ENCODE results near the gene LRRC15. TPM values are rescaled to one million over a fixed set of nuclear protein-coding genes. Genes with fewer than 3 reads are reported as not detected.

The LRRC15 gene
- total and polyA plus RNA-seq, 3 experiments from 2014 or later = not detected

- peak overlapping the region; percentile 73 for H3K4me3 ChIP-seq (ENCODE audit: low read length)
- peaks cover 0 to 5% (median 0%) of the 10 kb centered on the region in 3 donors for H3K36me3 Mint-ChIP-seq
- H3K27me3 ChIP-seq (ENCODE audit: insufficient read depth, low read length, poor library complexity, severe bottlenecking) = peaks cover 23% of the 10 kb centered on the region
- peak overlapping the region in 6 of 7 donors; percentile 11 to 87 (median 54) for H3K4me3 Mint-ChIP-seq
- H3K27me3 Mint-ChIP-seq = peaks cover 33 to 64% of the 10 kb centered on the region in 2 donors
- H3K27ac Mint-ChIP-seq = no peak overlapping the region
- peaks cover 12% of the 10 kb centered on the region for H3K4me1 ChIP-seq (ENCODE audit: insufficient read depth, low read length)
- no peaks in the 10 kb centered on the region for H3K36me3 ChIP-seq (ENCODE audit: insufficient read depth, low read length)
- ChIA-PET CTCF (interaction anchor here (0.9 to 5.6 kb wide), 21 partner anchors 8 to 1499 kb away, joined by 3 to 72 read pairs (median 5); no protein-coding TSS in a partner anchor), POLR2A (no interaction called here)
- no peak for DNase-seq
- no peak overlapping the region for H3K27ac ChIP-seq (ENCODE audit: low read depth, low read length)
- peaks cover 0 to 10% (median 8%) of the 10 kb centered on the region in 5 donors for H3K9me3 Mint-ChIP-seq
- H3K9me3 ChIP-seq (ENCODE audit: low read length) = no peaks in the 10 kb centered on the region
- peaks cover 10 to 17% (median 11%) of the 10 kb centered on the region in 3 donors for H3K4me1 Mint-ChIP-seq
Measured at GRCh38 chr3:194315965-194316361, 53.6 kb downstream of the LRRC15 start.

GRCh38 chr3:194315088-194315964 is 54.2 kb downstream of the LRRC15 start:
- peaks cover 23% of the 10 kb centered on the region for H3K27me3 ChIP-seq (ENCODE audit: insufficient read depth, low read length, poor library complexity, severe bottlenecking)
- peaks cover 0 to 10% (median 8%) of the 10 kb centered on the region in 5 donors for H3K9me3 Mint-ChIP-seq
- H3K27ac ChIP-seq (ENCODE audit: low read depth, low read length) = no peak overlapping the region
- H3K36me3 ChIP-seq (ENCODE audit: insufficient read depth, low read length) = no peaks in the 10 kb centered on the region
- DNase-seq = peak; percentile 67 to 79 (median 77)
- peak overlapping the region; percentile 59 to 87 (median 79) for H3K4me3 Mint-ChIP-seq
- CTCF ChIA-PET = interaction anchor here (0.9 to 5.6 kb wide), 21 partner anchors 8 to 1498 kb away, joined by 3 to 72 read pairs (median 5); no protein-coding TSS in a partner anchor
- H3K4me3 ChIP-seq (ENCODE audit: low read length) = peak overlapping the region; percentile 73
- peaks cover 10 to 17% (median 11%) of the 10 kb centered on the region in 3 donors for H3K4me1 Mint-ChIP-seq
- peaks cover 31 to 67% of the 10 kb centered on the region in 2 donors for H3K27me3 Mint-ChIP-seq
- peak overlapping the region in 2 of 8 donors; percentile 25 to 35 for H3K27ac Mint-ChIP-seq
- no peaks in the 10 kb centered on the region for H3K9me3 ChIP-seq (ENCODE audit: low read length)
- peaks cover 12% of the 10 kb centered on the region for H3K4me1 ChIP-seq (ENCODE audit: insufficient read depth, low read length)
- POLR2A ChIA-PET = no interaction called here
- peaks cover 0 to 5% (median 0%) of the 10 kb centered on the region in 3 donors for H3K36me3 Mint-ChIP-seq

- no peak overlapping the region for H3K27ac ChIP-seq (ENCODE audit: low read depth, low read length)
- no peak for DNase-seq
- H3K36me3 Mint-ChIP-seq = peaks cover 0 to 5% (median 0%) of the 10 kb centered on the region in 3 donors
- H3K4me1 ChIP-seq (ENCODE audit: insufficient read depth, low read length) = peaks cover 12% of the 10 kb centered on the region
- H3K4me1 Mint-ChIP-seq = peaks cover 10 to 17% (median 11%) of the 10 kb centered on the region in 3 donors
- peak overlapping the region; percentile 25 to 79 (median 76) for H3K4me3 Mint-ChIP-seq
- no peak overlapping the region for H3K4me3 ChIP-seq (ENCODE audit: low read length)
- peaks cover 23% of the 10 kb centered on the region for H3K27me3 ChIP-seq (ENCODE audit: insufficient read depth, low read length, poor library complexity, severe bottlenecking)
- ChIA-PET POLR2A (no interaction called here), CTCF (interaction anchor here (1.0 to 5.6 kb wide), 3 partner anchors 14 to 649 kb away, joined by 3 to 72 read pairs (median 3); no protein-coding TSS in a partner anchor)
- H3K9me3 ChIP-seq (ENCODE audit: low read length) = no peaks in the 10 kb centered on the region
- H3K27me3 Mint-ChIP-seq = peaks cover 27 to 68% of the 10 kb centered on the region in 2 donors
- H3K27ac Mint-ChIP-seq = no peak overlapping the region
- no peaks in the 10 kb centered on the region for H3K36me3 ChIP-seq (ENCODE audit: insufficient read depth, low read length)
- H3K9me3 Mint-ChIP-seq = peaks cover 0 to 8% (median 6%) of the 10 kb centered on the region in 5 donors
Measured at GRCh38 chr3:194314388-194315068, 55.0 kb downstream of the LRRC15 start.

DNA sequence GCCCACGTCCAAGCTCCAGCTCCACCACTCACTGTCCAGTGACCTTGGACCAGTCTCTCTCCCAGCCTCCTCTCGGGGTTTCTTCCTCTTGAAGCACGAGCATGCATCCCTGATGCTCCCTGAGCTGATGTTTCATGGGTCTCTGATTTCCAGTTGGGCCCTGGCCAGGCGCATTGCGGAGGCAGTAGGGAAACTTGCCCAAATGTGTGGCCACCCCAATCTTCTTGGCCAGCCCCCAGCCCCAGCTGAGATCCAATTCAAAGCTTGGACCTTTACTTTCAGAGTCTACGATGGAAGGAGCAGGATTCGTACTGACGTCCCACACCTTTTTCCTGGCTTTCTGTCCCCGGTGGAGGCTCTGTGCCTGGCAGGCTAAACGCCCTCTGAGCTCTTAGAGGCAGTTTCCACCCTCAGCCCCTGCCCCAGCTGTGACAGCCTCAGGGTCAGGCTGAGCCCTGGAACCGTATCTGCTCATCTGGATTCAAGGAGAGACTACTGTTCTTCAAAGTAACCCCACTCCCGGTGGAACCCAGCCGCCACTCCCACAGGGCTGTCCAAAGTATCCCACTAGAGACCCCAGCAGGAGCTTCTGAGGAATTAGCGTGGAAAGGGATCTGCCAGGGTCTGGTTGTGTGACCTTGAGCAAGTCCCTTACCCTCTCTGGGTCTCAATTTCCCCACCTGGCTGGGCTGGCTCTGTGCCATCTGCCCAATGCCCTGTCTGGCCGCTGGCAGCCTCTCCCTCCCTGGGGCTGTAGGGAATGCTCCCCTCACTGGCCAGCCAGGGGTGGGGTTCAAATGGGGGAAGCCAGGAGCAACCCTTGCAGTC is 55.8 kb downstream of the LRRC15 start:
- Histone ChIP-seq H3K27ac (ENCODE audit: low read depth, low read length) (no peak overlapping the region), H3K4me1 (ENCODE audit: insufficient read depth, low read length) (peaks cover 12% of the 10 kb centered on the region), H3K4me3 (ENCODE audit: low read length) (no peak overlapping the region), H3K36me3 (ENCODE audit: insufficient read depth, low read length) (no peaks in the 10 kb centered on the region), H3K27me3 (ENCODE audit: insufficient read depth, low read length, poor library complexity, severe bottlenecking) (peaks cover 20% of the 10 kb centered on the region), H3K9me3 (ENCODE audit: low read length) (no peaks in the 10 kb centered on the region)
- H3K4me3 Mint-ChIP-seq = peak overlapping the region in 1 of 7 donors; percentile 25
- H3K27me3 Mint-ChIP-seq = peaks cover 24 to 64% of the 10 kb centered on the region in 2 donors
- POLR2A ChIA-PET = no interaction called here
- H3K9me3 Mint-ChIP-seq = peaks cover 0 to under 1% (median 0%) of the 10 kb centered on the region in 5 donors
- H3K36me3 Mint-ChIP-seq = no peaks in the 10 kb centered on the region
- no peak for DNase-seq
- H3K4me1 Mint-ChIP-seq = peaks cover 10 to 17% (median 15%) of the 10 kb centered on the region in 3 donors
- CTCF ChIA-PET = interaction anchor here (1.0 to 5.6 kb wide), 5 partner anchors 9 to 648 kb away, joined by 3 to 72 read pairs (median 3); no protein-coding TSS in a partner anchor
- no peak overlapping the region for H3K27ac Mint-ChIP-seq

GRCh38 chr3:194312743-194313281 is 56.7 kb downstream of the LRRC15 start:
- no peak overlapping the region for H3K4me3 ChIP-seq (ENCODE audit: low read length)
- Mint-ChIP-seq H3K9me3 (no peaks in the 10 kb centered on the region), H3K4me3 (no peak overlapping the region), H3K4me1 (peaks cover 10 to 17% (median 17%) of the 10 kb centered on the region in 3 donors), H3K27ac (peak overlapping the region in 1 of 8 donors; percentile 28), H3K36me3 (no peaks in the 10 kb centered on the region), H3K27me3 (peaks cover 25 to 66% of the 10 kb centered on the region in 2 donors)
- H3K27me3 ChIP-seq (ENCODE audit: insufficient read depth, low read length, poor library complexity, severe bottlenecking) = peaks cover 20% of the 10 kb centered on the region
- peaks cover 16% of the 10 kb centered on the region for H3K4me1 ChIP-seq (ENCODE audit: insufficient read depth, low read length)
- ChIA-PET POLR2A (no interaction called here), CTCF (interaction anchor here (1.4 to 5.6 kb wide), 3 partner anchors 8 to 647 kb away, joined by 3 to 72 read pairs (median 3); no protein-coding TSS in a partner anchor)
- H3K36me3 ChIP-seq (ENCODE audit: insufficient read depth, low read length) = no peaks in the 10 kb centered on the region
- no peak overlapping the region for H3K27ac ChIP-seq (ENCODE audit: low read depth, low read length)
- DNase-seq = no peak
- no peaks in the 10 kb centered on the region for H3K9me3 ChIP-seq (ENCODE audit: low read length)

DNA sequence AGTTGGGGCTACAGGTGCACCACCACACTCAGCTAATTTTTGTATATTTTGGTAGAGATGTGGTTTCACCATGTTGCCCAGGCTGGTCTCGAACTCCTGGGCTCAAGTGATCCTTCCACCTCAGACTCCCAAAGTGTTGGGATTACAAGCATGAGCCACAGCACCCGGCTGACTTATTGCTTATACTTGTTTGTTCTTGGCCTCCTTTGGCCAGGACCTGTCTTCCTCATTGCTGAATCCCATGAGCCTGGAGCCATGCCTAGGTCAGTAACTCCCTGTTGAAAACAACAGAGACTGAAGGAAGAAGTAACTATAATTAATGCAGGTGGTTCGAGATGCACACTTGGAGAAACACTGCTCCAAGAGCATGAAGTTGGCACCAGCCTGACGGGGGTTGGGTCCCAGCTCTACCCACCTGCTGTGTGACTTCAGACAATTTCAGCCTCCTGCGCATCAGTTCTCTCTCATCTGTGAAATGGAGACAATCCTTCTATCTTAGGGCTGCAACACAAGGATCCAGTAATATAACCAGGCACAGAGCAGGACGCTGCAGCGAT is 57.3 kb downstream of the LRRC15 start:
- peaks cover 21% of the 10 kb centered on the region for H3K4me1 ChIP-seq (ENCODE audit: insufficient read depth, low read length)
- peaks cover 17% of the 10 kb centered on the region for H3K27me3 ChIP-seq (ENCODE audit: insufficient read depth, low read length, poor library complexity, severe bottlenecking)
- Mint-ChIP-seq H3K27me3 (peaks cover 24 to 64% of the 10 kb centered on the region in 2 donors), H3K4me3 (no peak overlapping the region), H3K27ac (no peak overlapping the region), H3K4me1 (peaks cover 14 to 23% (median 22%) of the 10 kb centered on the region in 3 donors), H3K9me3 (no peaks in the 10 kb centered on the region), H3K36me3 (no peaks in the 10 kb centered on the region)
- DNase-seq = no peak
- POLR2A ChIA-PET = no interaction called here
- no peak overlapping the region for H3K27ac ChIP-seq (ENCODE audit: low read depth, low read length)
- H3K4me3 ChIP-seq (ENCODE audit: low read length) = no peak overlapping the region
- no peaks in the 10 kb centered on the region for H3K36me3 ChIP-seq (ENCODE audit: insufficient read depth, low read length)
- H3K9me3 ChIP-seq (ENCODE audit: low read length) = no peaks in the 10 kb centered on the region
- CTCF ChIA-PET = interaction anchor here (5.6 kb wide), 1 partner anchor 647 kb away, joined by 72 read pairs; no protein-coding TSS in a partner anchor

DNA sequence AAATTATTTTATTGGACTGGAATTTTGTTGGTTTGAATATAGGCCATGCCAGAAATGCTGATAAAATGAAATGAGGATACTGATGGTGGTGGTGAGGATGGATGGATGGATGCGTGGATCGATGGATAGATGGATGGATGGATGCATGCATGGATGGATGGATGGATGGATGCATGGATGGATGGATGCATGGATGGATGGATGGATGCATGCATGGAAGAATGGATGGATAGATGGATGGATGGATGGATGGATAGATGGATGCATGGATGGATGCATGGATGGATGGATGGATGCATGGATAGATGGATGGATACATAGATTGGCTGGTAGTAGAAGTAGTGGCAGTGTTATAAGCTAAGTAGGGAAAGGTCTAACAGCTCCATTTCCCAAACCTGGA is 58.5 kb downstream of the LRRC15 start:
- DNase-seq = no peak
- Mint-ChIP-seq H3K36me3 (no peaks in the 10 kb centered on the region), H3K27ac (no peak overlapping the region), H3K4me1 (peaks cover 24 to 30% (median 29%) of the 10 kb centered on the region in 3 donors), H3K27me3 (peaks cover 19 to 53% of the 10 kb centered on the region in 2 donors), H3K9me3 (no peaks in the 10 kb centered on the region), H3K4me3 (peak overlapping the region in 1 of 7 donors; percentile 44)
- POLR2A ChIA-PET = no interaction called here
- Histone ChIP-seq H3K36me3 (ENCODE audit: insufficient read depth, low read length) (no peaks in the 10 kb centered on the region), H3K27ac (ENCODE audit: low read depth, low read length) (no peak overlapping the region), H3K4me3 (ENCODE audit: low read length) (no peak overlapping the region), H3K9me3 (ENCODE audit: low read length) (no peaks in the 10 kb centered on the region), H3K4me1 (ENCODE audit: insufficient read depth, low read length) (peaks cover 32% of the 10 kb centered on the region), H3K27me3 (ENCODE audit: insufficient read depth, low read length, poor library complexity, severe bottlenecking) (peaks cover 5% of the 10 kb centered on the region)
- CTCF ChIA-PET = no interaction called here
